ENCODE data around the gene PSMD8.
"Not testable (repeated sequence)": the region's sequence is repeated elsewhere in the genome, so short reads cannot be mapped to it uniquely, and the experiment has no call there.

Gene PSMD8

DNA sequence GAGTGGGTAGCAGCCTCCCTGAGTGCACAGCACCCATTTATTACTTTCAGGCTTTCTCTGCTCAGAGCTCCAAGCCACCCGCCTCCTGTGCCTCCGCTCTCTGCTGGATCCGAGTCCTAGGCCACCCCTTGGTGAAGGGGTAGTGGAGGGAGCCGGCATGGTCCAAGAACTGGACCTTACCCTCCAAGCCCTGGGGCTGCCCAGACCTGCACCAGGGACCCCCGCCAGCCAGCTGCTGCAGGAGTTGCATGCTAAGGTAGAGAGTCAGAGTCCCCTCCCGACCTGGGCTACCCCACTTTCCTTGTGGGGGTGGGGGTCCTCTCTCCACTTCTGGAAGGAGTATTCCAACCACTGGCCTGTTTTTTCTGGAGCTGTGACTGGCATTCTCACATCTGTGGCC, 30.5 kb downstream of the PSMD8 start:
- no peak overlapping the region for H3K27ac ChIP-seq
- DNase-seq (ENCODE audit: low read depth, low spot score) = no peak

DNA sequence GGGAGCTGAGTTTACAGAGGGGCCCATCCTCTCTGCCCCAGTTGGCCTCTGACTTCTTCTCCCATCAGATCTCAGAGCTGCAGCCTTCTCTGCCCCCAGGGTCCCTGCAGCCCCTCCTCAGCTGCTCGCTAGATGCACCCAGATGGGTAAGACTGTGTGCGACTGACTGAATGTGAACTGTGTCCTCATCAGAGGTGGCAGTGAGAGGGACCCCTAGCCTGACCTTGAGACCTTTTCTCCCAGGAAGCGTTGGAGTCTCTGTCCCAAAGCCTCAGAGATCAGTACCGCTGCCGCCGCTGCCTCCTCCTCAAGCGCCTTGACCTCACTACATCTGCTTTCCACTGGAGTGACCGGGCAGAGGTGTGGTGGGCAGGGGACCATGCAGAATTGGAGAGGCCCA, 30.9 kb downstream of the PSMD8 start:
- no peak for DNase-seq (ENCODE audit: low read depth, low spot score)
- no peak overlapping the region for H3K27ac ChIP-seq

DNA sequence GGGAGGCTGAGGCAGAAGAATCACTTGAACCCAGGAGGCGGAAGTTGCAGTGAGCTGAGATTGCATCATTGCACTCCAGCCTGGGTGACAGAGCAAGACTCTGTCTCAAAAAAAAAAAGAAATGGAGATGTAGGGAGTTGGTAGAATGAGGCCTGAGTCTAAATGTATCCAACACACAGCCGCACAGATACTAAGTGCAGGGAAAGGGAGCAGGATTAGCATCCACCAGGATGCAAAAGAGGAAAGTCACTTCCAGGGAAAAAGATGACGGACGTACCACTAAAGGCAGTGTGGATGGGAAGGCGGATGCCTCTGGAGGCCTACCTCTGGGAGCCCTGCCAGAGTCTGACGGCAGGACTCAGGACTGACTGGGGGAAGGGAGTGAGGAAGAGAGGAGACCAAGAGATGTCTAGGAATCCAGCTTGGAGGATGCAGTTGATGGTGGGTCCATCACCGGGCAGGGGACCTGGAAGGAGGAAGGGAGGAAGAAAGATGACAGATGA, 35.3 kb downstream of the PSMD8 start:
- no peak for DNase-seq (ENCODE audit: low read depth, low spot score)
- no peak overlapping the region for H3K27ac ChIP-seq

DNA sequence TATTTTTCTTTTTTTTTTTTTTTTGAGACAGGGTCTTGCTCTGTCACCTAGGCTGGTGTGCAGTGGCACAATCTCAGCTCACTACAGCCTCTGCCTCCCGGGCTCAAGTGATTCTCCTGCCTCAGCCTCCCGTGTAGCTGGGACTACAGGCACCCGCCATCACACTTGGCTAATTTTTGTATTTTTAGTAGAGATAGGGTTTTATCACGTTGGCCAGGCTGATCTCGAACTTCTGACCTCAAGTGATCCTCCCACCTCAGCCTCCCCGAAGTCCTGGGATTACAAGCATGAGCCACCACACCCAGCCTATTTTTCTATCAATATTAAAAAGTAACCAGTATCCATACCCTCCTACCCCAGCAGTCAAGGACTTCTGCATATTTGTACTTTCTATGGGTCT, 36.0 kb downstream of the PSMD8 start:
- not testable (repeated sequence) for DNase-seq (ENCODE audit: low read depth, low spot score); H3K27ac ChIP-seq

DNA sequence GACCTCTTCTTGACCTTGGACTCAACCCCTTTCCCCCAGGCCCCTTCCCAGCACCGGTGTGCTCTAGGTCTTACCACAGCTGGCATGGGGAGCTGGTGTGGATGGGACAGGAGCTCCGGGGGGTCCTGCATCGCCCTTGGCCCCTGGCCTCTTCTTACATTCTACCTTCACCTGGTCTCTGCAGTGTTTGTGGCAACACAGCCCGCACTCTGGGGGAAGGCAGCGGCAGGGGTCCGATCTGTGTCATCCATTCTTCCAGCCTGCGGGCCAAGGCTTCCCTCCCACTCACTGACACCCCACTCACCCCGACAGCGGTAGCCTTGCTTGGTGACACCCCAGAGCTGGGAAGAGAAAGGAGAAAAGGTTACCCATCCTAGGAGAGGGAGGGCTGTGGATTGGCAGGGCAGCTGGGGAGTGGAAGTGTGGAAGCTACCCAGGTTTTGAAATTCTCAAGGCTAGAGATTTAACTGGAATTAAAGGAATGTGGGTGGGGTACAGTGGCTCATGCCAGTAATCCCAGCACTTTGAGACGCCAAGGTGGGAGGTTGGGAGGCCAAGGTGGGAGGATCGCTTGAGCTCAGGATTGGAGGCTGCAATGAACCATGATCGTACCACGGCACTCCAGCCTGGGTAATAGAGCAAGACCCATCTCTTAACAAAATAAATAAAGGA, 36.8 kb downstream of the PSMD8 start:
- no peak for DNase-seq (ENCODE audit: low read depth, low spot score)
- H3K27ac ChIP-seq = no peak overlapping the region

DNA sequence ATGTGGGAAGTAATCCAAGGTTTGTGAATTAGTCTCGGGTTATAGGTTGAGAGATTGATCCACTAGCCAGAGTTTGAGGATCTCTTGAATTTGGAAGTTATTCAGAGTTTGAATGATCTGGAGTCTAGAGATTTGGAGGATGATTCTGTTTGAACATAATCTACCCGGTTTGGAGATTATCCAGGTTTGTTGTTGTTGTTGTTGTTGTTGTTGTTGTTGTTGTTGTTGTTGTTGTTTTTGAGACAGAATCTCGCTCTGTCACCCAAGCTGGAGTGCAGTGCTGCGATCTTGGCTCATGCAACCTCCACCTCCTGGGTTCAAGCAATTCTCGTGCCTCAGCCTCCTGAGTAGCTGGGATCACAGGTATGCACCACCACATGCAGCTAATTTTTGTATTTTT, 37.5 kb downstream of the PSMD8 start:
- not testable (repeated sequence) for H3K27ac ChIP-seq; DNase-seq (ENCODE audit: low read depth, low spot score)

DNA sequence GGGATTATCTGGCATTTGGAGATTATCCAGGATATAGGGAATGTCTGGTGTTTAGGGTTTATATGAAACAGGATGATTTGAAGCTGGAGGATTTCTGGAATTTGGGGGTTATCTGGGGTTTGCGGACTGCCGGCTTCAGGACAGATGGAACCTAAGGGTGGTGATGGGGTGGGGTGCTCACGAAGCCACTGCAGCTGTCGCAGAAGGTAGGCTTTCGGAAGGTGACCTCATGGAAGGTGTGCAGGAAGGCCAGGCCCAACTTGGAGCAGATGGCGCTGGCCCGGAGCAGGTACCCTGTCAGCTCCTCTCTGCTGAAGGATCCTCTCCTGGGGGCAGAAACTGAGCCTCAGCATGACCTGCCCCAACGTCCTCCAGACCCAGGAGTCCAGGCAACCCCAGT, 38.1 kb downstream of the PSMD8 start:
- DNase-seq (ENCODE audit: low read depth, low spot score) = no peak
- H3K27ac ChIP-seq = no peak overlapping the region

DNA sequence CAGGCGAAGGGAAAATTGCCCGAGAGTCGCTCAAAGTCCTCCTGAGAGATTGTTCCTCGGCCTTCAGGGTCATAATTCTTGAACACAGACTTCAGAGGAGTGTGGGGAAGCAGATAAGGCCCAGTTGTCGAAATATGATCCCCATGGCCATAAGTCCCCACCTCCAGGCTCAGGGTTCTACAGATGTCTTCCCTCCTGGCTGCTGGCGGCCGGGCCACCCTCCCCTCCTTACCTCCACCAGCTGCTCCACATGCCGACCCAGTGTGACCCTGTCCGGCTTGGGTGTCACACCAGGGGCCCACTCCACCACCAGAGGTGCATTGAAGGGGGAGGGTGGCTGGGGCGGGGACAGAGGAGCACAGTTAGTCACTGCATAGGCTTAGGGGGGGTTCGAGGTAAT, 38.6 kb downstream of the PSMD8 start:
- DNase-seq (ENCODE audit: low read depth, low spot score) = no peak
- H3K27ac ChIP-seq = no peak overlapping the region

DNA sequence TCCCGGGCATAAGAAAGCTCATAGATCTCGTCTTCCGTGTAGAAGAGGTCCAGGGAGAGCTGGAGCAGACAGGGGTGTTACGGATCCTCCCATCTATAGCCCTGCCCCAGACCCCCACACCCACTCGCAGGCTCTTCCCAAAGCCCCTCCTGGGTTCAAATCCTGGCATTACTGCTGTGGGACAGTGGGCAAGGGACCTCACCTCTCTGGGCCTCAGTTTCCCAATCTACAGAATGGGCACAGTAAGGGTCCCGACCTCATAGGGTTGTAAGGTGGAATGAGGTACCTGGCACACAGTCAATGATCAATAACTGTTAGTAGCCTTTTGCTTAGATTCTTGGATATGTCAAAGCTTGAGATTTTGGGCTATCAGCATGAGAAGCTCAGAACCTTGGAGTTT, 39.0 kb downstream of the PSMD8 start:
- DNase-seq (ENCODE audit: low read depth, low spot score) = no peak
- H3K27ac ChIP-seq = no peak overlapping the region

DNA sequence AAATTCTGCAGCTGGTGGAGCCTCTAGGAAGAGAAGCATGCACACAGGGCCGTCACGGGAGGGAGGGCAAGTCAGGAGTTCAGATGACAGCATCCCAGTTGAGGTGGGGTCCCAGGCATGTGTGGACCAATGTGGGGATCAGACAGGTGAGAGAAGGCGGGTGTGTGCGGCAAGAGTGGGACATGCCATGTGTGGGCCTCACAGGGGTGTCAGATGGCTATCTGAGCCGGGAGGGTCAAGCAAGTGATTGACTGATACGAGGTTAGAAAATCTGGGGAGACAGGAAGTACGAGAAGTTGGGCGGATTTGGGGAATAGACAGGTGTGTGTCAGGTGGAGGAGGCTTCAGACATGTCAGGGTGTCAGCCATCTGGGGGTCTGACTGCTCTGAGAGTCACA, 42.8 kb downstream of the PSMD8 start:
- no peak overlapping the region for H3K27ac ChIP-seq
- no peak for DNase-seq (ENCODE audit: low read depth, low spot score)

DNA sequence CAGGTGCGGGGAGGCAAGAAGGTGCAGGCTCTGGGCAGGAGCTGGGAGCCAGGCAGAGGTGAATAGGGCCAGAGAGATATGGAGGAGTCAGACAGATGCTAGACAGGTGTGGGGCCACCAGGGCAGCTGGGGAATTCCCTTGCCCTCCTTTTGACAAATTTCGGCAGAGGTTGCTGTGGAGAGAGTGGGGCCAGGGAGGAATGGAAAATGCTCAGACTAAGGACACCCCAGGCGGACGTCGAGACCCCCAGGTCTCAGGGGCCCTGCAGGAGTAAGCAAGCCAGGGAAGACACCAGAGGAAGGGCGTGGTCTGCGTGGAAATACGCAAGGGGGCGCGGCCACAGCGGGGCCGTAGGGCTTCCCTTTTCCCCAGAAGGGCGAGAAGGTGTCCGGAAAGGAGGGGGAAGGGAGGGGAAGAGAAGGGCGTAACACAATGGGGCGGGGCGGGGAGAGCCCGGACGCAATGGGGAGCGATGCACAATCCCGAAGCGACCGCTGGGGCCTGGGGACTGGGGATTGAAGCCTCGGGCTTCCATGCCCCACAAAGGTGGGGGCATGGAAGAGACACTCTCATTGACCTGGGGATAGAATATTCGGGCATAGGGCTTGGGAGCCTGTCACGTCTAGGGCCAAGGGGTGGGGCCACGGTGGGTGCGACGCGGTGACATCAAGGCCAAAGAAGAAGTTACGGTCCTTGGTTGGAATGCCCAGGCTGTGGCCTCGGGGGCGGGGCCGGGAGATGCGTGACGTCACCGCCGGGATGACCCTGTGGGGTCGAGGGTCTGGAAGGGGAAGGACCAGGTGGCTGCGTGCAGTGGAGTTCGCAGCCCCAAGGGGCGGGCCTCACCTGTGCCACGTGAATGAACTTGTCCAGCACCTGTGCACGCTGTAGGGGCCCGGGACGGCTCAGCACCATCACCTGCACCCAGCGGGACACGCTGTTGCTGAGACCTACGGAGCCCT, 43.5 kb downstream of the PSMD8 start:
- no peak overlapping the region for H3K27ac ChIP-seq
- no peak for DNase-seq (ENCODE audit: low read depth, low spot score)

DNA sequence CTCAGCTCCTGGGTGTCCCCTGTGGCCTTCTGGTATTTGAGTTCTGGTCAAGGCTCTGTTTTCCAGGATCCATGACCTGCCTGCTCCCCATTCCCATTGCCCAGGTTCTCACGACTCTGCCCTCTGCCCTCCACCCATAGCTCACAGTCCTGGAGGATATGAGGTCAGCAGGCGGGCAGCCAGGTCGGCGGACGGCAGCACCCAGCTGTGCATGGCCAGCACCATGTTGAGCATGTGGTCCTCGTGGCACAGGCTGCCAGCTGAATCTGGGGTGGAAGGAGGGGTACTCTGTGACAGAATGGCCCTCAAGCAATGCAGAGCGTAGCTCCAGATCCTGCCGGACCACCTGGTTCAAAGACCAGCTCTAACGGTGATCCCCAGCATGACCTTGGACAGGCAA, 46.6 kb downstream of the PSMD8 start:
- no peak for DNase-seq (ENCODE audit: low read depth, low spot score)
- no peak overlapping the region for H3K27ac ChIP-seq

DNA sequence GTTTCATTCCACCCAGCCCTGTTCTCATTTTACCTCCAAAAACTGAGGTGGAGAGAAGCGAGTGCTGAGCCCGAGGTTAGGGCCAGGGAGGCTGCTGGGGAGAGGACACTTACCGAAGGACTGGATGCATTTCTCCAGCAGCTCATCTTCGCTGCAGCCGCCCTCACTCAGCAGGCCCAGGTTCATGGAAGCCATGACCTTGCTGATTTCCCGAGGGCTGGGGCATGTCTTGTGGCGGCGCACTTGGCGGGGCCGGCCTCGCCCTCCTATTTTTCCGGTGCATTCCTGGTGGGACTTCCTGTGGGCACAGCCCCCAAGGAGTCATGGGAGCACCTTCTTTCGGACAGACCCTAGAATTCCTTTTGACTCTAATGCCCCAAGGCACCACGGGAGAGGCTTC, 47.5 kb downstream of the PSMD8 start:
- H3K27ac ChIP-seq = no peak overlapping the region
- no peak for DNase-seq (ENCODE audit: low read depth, low spot score)

DNA sequence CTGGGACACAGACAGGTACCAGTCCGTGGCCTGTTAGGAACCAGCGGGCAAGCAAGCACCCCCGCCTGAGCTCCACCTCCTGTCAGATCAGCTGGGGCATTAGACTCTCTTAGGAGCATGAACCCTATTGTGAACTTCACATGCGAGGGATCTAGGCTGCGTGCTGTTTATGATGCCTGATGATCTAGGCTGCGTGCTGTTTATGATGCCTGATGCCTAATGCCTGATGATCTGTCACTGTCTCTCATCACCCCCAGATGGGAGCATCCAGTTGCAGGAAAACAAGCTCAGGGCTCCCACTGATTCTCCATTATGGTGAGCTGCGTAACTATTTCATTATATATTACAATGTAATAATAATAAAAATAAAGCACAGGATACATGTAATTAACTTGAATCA, 48.1 kb downstream of the PSMD8 start:
- no peak for DNase-seq (ENCODE audit: low read depth, low spot score)

DNA sequence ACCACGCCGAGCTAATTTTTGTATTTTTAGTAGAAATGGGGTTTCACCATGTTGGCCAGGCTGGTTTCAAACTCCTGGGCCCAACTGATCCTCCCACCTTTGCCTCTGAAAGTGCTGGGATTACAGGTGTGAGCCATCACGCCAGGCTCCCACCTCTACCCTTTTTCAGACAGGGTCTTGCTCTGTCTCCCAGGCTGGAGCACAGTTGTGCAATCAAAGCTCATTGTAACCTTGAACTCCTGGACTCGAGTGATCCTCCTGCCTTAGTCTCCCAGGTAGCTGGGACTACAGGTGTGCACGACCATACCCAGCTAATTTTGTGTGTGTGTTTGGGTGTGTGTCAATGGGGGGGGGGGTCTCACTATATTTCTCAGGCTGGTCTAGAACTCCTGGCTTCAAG, 49.9 kb downstream of the PSMD8 start:
- DNase-seq (ENCODE audit: low read depth, low spot score) = no peak
- no peak overlapping the region for H3K27ac ChIP-seq

More for the DNA sequence above, 48.1 kb downstream of the PSMD8 start:
- H3K27ac ChIP-seq = no peak overlapping the region

DNA sequence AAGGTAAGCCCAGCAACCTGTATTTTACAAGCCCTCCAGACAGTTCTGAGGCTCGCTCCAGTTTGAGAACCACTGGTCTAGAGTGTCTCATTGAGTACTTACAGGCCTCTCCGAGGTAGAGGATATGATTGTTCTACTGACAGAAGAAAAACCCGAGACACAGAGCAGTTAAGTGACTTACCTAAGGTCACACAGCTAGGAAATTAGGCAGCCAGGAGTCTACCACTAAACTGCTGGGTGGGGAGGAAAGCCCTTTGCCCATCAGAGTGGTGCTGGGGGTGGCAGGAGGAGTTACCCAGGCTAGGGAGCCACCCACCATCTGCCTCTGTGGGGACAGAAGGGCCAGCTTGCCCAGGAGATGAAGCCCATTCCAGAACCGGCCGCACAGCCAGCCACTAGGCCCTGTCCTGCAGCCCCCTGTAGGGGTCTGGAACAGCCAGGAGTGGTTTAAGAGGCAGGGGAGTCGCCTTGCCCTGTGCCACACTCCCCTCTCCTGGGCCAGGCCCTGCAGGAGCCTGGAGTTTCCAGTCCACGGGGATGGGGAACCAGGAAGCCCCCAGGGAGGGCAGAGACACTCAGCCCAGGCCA, 50.9 kb downstream of the PSMD8 start:
- no peak for DNase-seq (ENCODE audit: low read depth, low spot score)
- H3K27ac ChIP-seq = no peak overlapping the region

DNA sequence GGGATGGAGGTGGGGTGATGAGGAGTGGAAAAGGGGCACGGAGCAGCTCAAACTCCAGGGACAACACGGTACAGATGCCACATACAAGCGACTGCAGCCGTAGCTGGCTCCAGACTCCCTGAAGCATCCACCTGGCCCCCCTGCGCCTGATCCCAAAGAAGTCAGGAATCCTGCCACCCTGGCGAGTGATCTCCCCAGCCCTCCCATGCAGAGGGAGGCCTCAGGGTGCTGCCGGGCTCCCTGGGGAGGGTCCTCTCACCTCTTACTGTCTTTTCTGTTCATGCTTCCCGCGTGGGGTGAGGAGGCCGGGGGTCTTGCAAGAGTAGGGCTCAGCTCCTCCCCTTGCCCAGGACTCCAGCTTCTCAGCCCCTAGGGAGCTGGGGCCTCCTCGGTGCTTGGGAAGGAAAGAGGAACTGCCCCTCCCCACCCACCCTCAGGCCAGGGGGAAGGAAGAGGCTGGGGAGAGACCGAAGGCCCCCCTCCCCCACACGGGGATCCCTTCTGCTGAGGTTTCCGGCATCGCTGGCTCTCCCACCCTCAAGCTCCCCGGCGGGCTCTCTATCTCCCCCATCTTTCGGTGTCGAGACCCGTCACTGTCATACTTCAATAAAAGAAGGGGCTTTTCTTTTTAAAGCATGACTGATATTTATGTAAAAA, 51.6 kb downstream of the PSMD8 start, which contains the start of gene RASGRP4:
Gene RASGRP4, minus strand, starts transcription at position 410 of the 657 bp plus-strand sequence. Its CDS starts 128 bp downstream, at position 282.
- no peak for DNase-seq (ENCODE audit: low read depth, low spot score)
- no peak within 1 kb of the TSS for H3K27ac ChIP-seq

DNA sequence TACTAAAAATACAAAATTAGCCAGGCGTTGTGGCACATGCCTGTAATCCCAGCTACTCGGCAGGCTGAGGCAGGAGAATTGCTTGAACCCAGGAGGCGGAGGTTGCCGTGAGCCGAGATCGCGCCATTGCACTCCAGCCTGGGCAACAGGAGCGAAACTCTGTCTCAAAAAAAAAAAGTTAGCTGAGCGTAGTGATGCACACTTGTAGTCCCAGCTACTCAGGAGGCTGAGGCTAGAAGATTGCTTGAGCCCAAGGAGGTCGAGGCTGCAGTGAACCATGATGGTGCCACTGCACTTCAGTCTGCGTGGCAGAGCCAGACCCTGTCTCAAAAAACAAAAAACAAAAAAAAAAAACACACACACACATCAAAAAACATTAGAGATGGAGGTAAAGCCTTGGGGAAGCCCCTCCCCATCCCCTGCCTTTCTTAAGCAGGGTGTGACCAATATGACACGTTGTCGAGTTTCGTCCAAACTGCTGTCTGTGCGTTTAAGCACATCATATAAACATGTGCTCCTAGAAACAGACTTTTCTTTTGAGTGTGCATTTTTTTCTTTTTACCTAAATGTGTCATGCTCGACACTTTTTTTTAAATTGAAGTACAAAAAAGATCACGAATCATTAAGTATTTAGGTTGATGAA, 52.8 kb downstream of the PSMD8 start:
- DNase-seq (ENCODE audit: low read depth, low spot score); H3K27ac ChIP-seq: not testable (repeated sequence)

DNA sequence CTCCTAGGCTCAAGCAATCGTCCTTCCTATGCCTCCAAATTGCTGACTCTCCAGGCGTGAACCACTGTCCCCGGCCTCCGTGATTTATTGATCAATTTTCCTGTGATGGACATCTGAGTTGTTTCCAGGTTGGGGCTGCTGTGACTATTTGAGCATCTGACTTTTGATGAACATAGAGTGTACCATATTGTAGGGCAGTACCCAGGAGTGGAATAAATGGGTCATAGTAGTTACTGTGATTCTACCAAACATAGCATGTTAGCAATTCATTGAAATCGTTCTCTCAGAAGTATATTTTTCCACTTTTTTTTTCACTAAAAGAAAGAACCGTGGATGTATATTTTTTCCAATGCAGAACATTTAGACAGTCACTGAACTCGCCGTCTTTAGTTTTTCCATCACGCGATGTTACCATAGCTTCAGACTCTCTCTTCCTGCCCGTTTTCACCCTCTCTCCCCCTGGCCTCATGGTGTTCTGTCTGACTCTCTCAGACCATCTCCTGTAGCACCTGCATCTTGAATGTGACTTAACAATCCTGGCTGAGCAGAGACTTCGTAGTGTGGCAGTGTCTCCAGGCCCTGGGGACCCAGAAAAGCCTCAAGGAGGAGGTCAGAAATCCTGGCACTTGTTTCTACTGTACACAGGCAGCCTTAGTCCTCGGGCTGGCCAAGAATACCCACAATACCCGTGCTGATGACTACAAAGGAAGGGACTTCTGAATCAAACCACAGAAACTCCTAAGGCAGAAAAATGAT, 54.9 kb downstream of the PSMD8 start:
- no peak overlapping the region for H3K27ac ChIP-seq
- no peak for DNase-seq (ENCODE audit: low read depth, low spot score)

Measured in epithelial cell of prostate (primary cell).